MM.1S (cell line): Measurements from ENCODE around the gene ETFB.

Experiments used
- DNase-seq: peaks from one replicate; pipeline ENCODE4 v3.0.0-alpha.2; 2015
- H2AFZ ChIP-seq: fragments of 300-600 bp; sonication (generic); 2 replicates; pipeline ENCODE4 v1.6.0; 2016; ENCODE audit warnings: antibody characterized with exemption, low read length
- H3F3A ChIP-seq: fragments of 300-600 bp; sonication (generic); 2 replicates; pipeline ENCODE4 v1.6.1; 2016; ENCODE audit warnings: mild to moderate bottlenecking, antibody characterized with exemption, low read length, moderate library complexity, mixed read lengths; ENCODE audit not compliant: insufficient read depth
- H3K27ac ChIP-seq: fragments of 300-600 bp; sonication (generic); 2 replicates; pipeline ENCODE4 v1.5.1; 2016; ENCODE audit warnings: mild to moderate bottlenecking, low read length
- H3K27me3 ChIP-seq: fragments of 300-600 bp; sonication (generic); replicated peaks from 2 replicates; pipeline ENCODE4 v1.6.0; 2016; ENCODE audit warnings: low read length; ENCODE audit not compliant: insufficient read depth
- H3K36me3 ChIP-seq: fragments of 300-600 bp; sonication (generic); replicated peaks from 2 replicates; pipeline ENCODE4 v1.6.1; 2016; ENCODE audit warnings: mild to moderate bottlenecking, low read length, mixed read lengths; ENCODE audit not compliant: insufficient read depth
- H3K4me1 ChIP-seq: fragments of 300-600 bp; sonication (generic); 2 replicates; pipeline ENCODE4 v1.6.1; 2016; ENCODE audit warnings: low read length, mixed read lengths
- H3K4me2 ChIP-seq: fragments of 300-600 bp; sonication (generic); 2 replicates; pipeline ENCODE4 v1.6.0; 2016; ENCODE audit warnings: low read depth, low read length
- H3K4me3 ChIP-seq: fragments of 300-600 bp; sonication (generic); 2 replicates; pipeline ENCODE4 v1.5.1; 2016; ENCODE audit warnings: low read length, mixed read lengths
- H3K79me2 ChIP-seq: fragments of 300-600 bp; sonication (generic); 2 replicates; pipeline ENCODE4 v1.6.1; 2016; ENCODE audit warnings: mixed run types, low read length, mixed read lengths
- H3K9ac ChIP-seq: fragments of 300-600 bp; sonication (generic); 2 replicates; pipeline ENCODE4 v1.6.1; 2016; ENCODE audit warnings: low read length, mixed read lengths
- H3K9me2 ChIP-seq: fragments of 300-600 bp; sonication (generic); replicated peaks from 2 replicates; pipeline ENCODE4 v1.6.1; 2016; ENCODE audit warnings: mild to moderate bottlenecking, low read length, mixed read lengths; ENCODE audit not compliant: insufficient read depth
- H3K9me3 ChIP-seq: fragments of 300-600 bp; sonication (generic); replicated peaks from 2 replicates; pipeline ENCODE4 v1.6.1; 2016; ENCODE audit warnings: mild to moderate bottlenecking, low read length, mixed read lengths; ENCODE audit not compliant: insufficient read depth
- H4K20me1 ChIP-seq: fragments of 300-600 bp; sonication (generic); 2 replicates; pipeline ENCODE4 v1.6.1; 2016; ENCODE audit warnings: mild to moderate bottlenecking, low read length, moderate library complexity, mixed read lengths; ENCODE audit not compliant: insufficient read depth
- EZH2 ChIP-seq: fragments of 300-600 bp; sonication (generic); optimal IDR thresholded peaks from 2 replicates; pipeline ENCODE3; 2017; ENCODE audit warnings: low read depth, mild to moderate bottlenecking, antibody characterized with exemption, low read length, mixed read lengths
- EZH2phosphoT487 ChIP-seq: fragments of 300-600 bp; sonication (generic); IDR thresholded peaks from 2 replicates; pipeline ENCODE4 v1.6.1; 2018; ENCODE audit warnings: antibody characterized with exemption, low read length
- TF ChIP-seq, protein P1 (sequence below): fragments of 300-600 bp; sonication (generic); IDR thresholded peaks from 2 replicates; pipeline ENCODE4 v1.5.1; 2016; ENCODE audit warnings: antibody characterized with exemption, low read length, mixed read lengths

Gene ETFB

DNA sequence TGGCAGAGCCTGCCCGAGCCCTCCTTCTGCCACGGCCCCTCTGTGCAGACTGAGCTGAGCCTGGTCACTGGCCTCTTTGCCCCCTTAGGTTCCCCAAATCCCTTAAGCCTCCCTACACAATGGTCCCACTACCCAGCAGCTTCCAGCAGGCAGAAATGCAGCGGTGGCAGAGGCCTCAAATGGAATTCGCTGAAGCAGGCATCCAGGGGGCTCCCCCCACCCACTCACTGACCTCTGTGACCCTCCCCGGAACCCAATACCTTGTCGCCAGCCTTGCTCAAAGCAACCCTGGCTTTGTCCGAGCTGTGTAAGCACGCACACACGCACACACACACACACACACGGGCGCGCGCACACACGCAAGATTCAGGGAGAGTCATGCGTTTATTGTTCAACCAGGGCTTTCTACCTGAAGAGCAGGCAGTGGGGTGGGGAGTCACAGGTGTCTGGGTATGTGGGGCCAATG is 21.8 kb upstream of the ETFB start, which contains the start of gene LIM2:
LIM2 (minus strand) TSS at position 51 of the 466 bp plus-strand sequence. CDS start 531 bp downstream, outside the sequence.
- no peak within 1 kb of the TSS for H3K9ac ChIP-seq

GRCh38 chr19:51386882-51387520 is 20.8 kb upstream of the ETFB start:
- no peaks in the 10 kb centered on the region for H3K36me3 ChIP-seq
- H3K9me2 ChIP-seq = no peaks in the 10 kb centered on the region
- H3K4me1 ChIP-seq = no peaks in the 10 kb centered on the region
- H2AFZ ChIP-seq = no peak overlapping the region
- TF ChIP-seq, protein P1, sequence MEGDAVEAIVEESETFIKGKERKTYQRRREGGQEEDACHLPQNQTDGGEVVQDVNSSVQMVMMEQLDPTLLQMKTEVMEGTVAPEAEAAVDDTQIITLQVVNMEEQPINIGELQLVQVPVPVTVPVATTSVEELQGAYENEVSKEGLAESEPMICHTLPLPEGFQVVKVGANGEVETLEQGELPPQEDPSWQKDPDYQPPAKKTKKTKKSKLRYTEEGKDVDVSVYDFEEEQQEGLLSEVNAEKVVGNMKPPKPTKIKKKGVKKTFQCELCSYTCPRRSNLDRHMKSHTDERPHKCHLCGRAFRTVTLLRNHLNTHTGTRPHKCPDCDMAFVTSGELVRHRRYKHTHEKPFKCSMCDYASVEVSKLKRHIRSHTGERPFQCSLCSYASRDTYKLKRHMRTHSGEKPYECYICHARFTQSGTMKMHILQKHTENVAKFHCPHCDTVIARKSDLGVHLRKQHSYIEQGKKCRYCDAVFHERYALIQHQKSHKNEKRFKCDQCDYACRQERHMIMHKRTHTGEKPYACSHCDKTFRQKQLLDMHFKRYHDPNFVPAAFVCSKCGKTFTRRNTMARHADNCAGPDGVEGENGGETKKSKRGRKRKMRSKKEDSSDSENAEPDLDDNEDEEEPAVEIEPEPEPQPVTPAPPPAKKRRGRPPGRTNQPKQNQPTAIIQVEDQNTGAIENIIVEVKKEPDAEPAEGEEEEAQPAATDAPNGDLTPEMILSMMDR = no peak
- TF ChIP-seq EZH2phosphoT487 = no peak
- no peak for TF ChIP-seq EZH2
- DNase-seq = no peak
- no peaks in the 10 kb centered on the region for H3F3A ChIP-seq
- H3K9me3 ChIP-seq = no peaks in the 10 kb centered on the region
- H4K20me1 ChIP-seq = no peaks in the 10 kb centered on the region
- no peak overlapping the region for H3K9ac ChIP-seq
- H3K4me3 ChIP-seq = no peak overlapping the region
- no peak overlapping the region for H3K4me2 ChIP-seq
- H3K79me2 ChIP-seq = no peaks in the 10 kb centered on the region
- no peak overlapping the region for H3K27ac ChIP-seq
- no peaks in the 10 kb centered on the region for H3K27me3 ChIP-seq

More for the DNA sequence above, 21.8 kb upstream of the ETFB start, which contains the start of gene LIM2:
- DNase-seq = no peak
- Histone ChIP-seq H3K4me3 (no peak within 1 kb of the TSS), H3K4me1 (no peaks in the 10 kb centered on the region), H4K20me1 (no peaks in the 10 kb centered on the region), H3K27ac (no peak within 1 kb of the TSS), H3K9me2 (no peaks in the 10 kb centered on the region), H3F3A (no peaks in the 10 kb centered on the region), H3K4me2 (no peak within 1 kb of the TSS), H2AFZ (no peak within 1 kb of the TSS), H3K36me3 (no peaks in the 10 kb centered on the region), H3K27me3 (no peaks in the 10 kb centered on the region), H3K9me3 (no peaks in the 10 kb centered on the region), H3K79me2 (no peaks in the 10 kb centered on the region)
- TF ChIP-seq, protein P1 = no peak
- TF ChIP-seq EZH2phosphoT487 (no peak), EZH2 (no peak)

DNA sequence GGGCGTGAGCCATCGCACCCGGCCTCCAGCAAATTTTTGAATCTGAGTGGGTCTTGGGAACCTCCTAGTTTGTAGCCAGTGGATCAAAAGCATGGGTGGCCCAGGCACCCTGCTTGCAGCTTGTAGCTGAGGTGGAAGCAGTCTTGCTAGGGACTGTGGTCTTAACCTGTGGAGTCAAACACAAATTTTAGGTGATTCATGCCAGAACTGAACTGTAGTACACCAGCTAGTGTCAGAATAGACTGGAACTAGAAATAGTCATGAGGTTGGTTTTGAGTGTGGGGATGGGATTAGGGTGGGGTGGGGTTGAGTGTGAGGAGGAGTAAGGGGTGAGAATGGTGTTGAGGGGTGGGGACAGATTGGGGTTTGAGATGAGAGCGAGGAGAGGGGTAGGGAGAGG is 15.8 kb upstream of the ETFB start:
- no peak for DNase-seq
- Histone ChIP-seq H2AFZ (no peak overlapping the region), H3K4me2 (no peak overlapping the region), H3F3A (no peaks in the 10 kb centered on the region), H3K27me3 (no peaks in the 10 kb centered on the region), H3K9me3 (no peaks in the 10 kb centered on the region), H3K27ac (no peak overlapping the region), H3K79me2 (no peaks in the 10 kb centered on the region), H3K9me2 (no peaks in the 10 kb centered on the region), H3K36me3 (no peaks in the 10 kb centered on the region), H3K4me1 (no peaks in the 10 kb centered on the region), H3K4me3 (no peak overlapping the region), H3K9ac (no peak overlapping the region), H4K20me1 (no peaks in the 10 kb centered on the region)
- TF ChIP-seq EZH2 (no peak), EZH2phosphoT487 (no peak)
- TF ChIP-seq, protein P1 = no peak
